Peyer's patch (tissue), 4 donors: Measurements from ENCODE around the gene ALKBH6.

Experiments used
- CTCF ChIP-seq, 6 experiments: fragments of 450-650 bp in 4 of 6; fragments of 200-600 bp in 2 of 6; sonication (generic) in 1 of 6; IDR thresholded peaks; one replicate each; pipeline ENCODE4 v1.5.1; 2017 to 2019; ENCODE audit warnings: antibody characterized with exemption in 6 of 6, mild to moderate bottlenecking in 3 of 6, moderate library complexity in 1 of 6
- POLR2A ChIP-seq, 2 donors: fragments of 450-650 bp; IDR thresholded peaks; one replicate each; pipeline ENCODE4 v1.5.1; 2017; ENCODE audit warnings: antibody characterized with exemption in 2 of 2, mild to moderate bottlenecking in 2 of 2, moderate library complexity in 2 of 2

DNA sequence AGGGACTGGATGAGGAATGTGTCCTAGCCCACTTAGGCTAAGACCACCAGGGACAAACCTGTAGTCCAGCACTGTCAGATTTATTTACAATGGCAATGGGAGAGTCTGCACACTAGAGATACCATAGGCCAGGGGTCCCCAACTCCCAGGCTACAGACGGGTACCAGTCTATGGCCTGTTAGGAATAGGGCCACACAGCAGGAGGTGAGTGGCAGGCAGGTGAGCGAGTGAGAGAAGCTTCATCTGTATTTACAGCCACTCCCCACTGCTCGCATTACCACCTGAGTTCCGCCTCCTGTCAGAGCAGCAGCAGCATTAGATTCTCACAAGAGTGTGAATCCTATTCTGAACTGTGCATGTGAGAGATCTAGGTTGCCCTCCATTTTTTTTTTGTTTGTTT lies 37.6 kb upstream of the ALKBH6 start:
- TF ChIP-seq CTCF (IDR thresholded peaks at IDR 0.05) (no peak), POLR2A (IDR thresholded peaks at IDR 0.05) (no peak)
